Activated CD8-positive, alpha-beta T cell treated with anti-CD3 and anti-CD28 coated beads for 36 hours (primary cell): Measurements from ENCODE around the gene GAB3. TPM values are rescaled to one million over a fixed set of nuclear protein-coding genes. Genes with fewer than 3 reads are reported as not detected.

Source experiments
- ATAC-seq: fragments of 200-7000 bp; cut with Tn5 transposase; one replicate; pipeline ENCODE4 v1.10.0; 2021; ENCODE audit warnings: mild to moderate bottlenecking, moderate library complexity
- CTCF ChIA-PET: fragments of 350-600 bp; sonication (Branson Sonifier 250); formaldehyde crosslinking; loops from one replicate; lab custom pipeline; 2021; ENCODE audit warnings: antibody characterized with exemption; lab: Charles Lee
- POLR2A ChIA-PET: fragments of 350-600 bp; sonication (Branson Sonifier 250); formaldehyde crosslinking; loops from one replicate; lab custom pipeline; 2021; ENCODE audit warnings: antibody characterized with exemption; lab: Charles Lee
- DNase-seq: peaks from one replicate; pipeline ENCODE4 v3.0.0-alpha.2; 2020
- H3K27ac Mint-ChIP-seq: one replicate; pipeline ENCODE4 v1.8.0; 2021; ENCODE audit warnings: mild to moderate bottlenecking, mixed read lengths
- H3K27me3 Mint-ChIP-seq: one replicate; pipeline ENCODE4 v1.8.0; 2021; ENCODE audit warnings: mixed read lengths
- H3K36me3 Mint-ChIP-seq: one replicate; pipeline ENCODE4 v1.8.0; 2021; ENCODE audit warnings: low read depth, mixed read lengths
- H3K4me1 Mint-ChIP-seq: one replicate; pipeline ENCODE4 v1.8.0; 2021; ENCODE audit warnings: low read depth, mixed read lengths
- H3K4me3 Mint-ChIP-seq: one replicate; pipeline ENCODE4 v1.8.0; 2021; ENCODE audit warnings: mild to moderate bottlenecking, moderate library complexity, mixed read lengths
- H3K9me3 Mint-ChIP-seq: one replicate; pipeline ENCODE4 v1.8.0; 2021; ENCODE audit warnings: mixed read lengths
- intact Hi-C: fragments of 100-400 bp; cut with micrococcal nuclease; formaldehyde crosslinking; loops from one replicate; pipeline ENCODE4 v1.10.0; 2022
- total RNA-seq, 2 experiments: library from RNA; stranded (reverse); gene quantifications; one replicate each; pipeline ENCODE4 v1.2.3, GENCODE V29; 2021
- TF ChIP-seq, protein P1 (sequence below): fragments of 200-600 bp; IDR thresholded peaks from one replicate; pipeline ENCODE4 v1.8.0; 2022; ENCODE audit warnings: antibody characterized with exemption, mild to moderate bottlenecking

Gene GAB3
- total RNA-seq, 2 experiments from 2014 or later: 3.9 to 5.0 TPM

DNA sequence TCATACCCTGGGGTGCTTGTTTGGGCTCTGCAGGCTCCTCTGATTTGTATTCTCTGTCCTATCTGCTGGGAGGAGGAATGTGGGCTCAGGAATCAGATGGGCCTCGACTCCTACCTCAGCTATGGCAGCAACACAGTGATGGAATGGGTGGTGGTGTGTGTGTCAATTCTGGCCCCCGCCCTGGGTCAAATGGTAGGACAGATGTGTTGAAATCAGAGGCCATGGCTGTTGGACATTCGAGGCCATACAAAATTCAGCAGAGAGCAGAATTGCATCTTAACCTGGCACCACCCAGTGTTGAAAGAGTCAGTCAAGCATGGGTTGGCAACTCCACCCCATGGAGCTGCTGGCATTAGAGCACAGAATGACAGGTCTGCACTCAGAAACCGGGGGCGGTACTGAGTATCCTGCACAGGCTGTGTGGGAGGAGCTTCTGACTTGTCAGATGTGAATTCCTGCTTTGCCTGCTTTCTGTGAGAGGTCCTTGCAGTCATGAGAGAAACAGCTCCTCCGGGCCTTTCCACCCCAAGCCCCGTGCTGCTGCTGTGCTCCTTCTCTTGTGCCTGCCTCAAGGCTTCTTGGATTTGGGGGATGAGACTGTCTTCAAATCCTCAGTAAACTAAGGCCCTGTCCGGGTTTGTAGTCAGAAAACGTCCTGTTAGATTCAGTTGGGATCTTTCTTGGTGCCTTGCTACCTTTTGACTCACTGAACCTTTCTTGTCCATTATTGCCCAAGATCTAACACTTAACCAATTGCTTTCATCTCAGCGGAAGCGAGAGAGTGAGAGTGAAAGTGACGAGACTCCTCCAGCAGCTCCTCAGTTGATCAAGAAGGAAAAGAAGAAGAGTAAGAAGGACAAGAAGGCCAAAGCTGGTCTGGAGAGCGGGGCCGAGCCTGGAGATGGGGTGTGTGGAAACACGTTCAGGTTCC lies 24.8 kb upstream of the GAB3 start:
- H3K27me3 Mint-ChIP-seq: no peaks in the 10 kb centered on the region
- POLR2A ChIA-PET: interaction anchor here (0.6 to 1.7 kb wide), 9 partner anchors 9 to 170 kb away, joined by 3 to 7 read pairs (median 3); partner anchors contain the start of gene GAB3
- ATAC-seq (peak; percentile 87), DNase-seq (peak; percentile 57)
- peaks cover 55% of the 10 kb centered on the region for H3K36me3 Mint-ChIP-seq
- H3K9me3 Mint-ChIP-seq: no peaks in the 10 kb centered on the region
- peak overlapping the region; percentile 80 for H3K27ac Mint-ChIP-seq
- intact Hi-C loops: no loop called here
- CTCF ChIA-PET: interaction anchor here (0.7 to 2.2 kb wide), 2 partner anchors 27 to 65 kb away, joined by 3 to 7 read pairs; no protein-coding TSS in a partner anchor
- no peak overlapping the region for H3K4me3 Mint-ChIP-seq
- TF ChIP-seq, protein P1, sequence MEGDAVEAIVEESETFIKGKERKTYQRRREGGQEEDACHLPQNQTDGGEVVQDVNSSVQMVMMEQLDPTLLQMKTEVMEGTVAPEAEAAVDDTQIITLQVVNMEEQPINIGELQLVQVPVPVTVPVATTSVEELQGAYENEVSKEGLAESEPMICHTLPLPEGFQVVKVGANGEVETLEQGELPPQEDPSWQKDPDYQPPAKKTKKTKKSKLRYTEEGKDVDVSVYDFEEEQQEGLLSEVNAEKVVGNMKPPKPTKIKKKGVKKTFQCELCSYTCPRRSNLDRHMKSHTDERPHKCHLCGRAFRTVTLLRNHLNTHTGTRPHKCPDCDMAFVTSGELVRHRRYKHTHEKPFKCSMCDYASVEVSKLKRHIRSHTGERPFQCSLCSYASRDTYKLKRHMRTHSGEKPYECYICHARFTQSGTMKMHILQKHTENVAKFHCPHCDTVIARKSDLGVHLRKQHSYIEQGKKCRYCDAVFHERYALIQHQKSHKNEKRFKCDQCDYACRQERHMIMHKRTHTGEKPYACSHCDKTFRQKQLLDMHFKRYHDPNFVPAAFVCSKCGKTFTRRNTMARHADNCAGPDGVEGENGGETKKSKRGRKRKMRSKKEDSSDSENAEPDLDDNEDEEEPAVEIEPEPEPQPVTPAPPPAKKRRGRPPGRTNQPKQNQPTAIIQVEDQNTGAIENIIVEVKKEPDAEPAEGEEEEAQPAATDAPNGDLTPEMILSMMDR: no peak
- peaks cover 37% of the 10 kb centered on the region for H3K4me1 Mint-ChIP-seq

DNA sequence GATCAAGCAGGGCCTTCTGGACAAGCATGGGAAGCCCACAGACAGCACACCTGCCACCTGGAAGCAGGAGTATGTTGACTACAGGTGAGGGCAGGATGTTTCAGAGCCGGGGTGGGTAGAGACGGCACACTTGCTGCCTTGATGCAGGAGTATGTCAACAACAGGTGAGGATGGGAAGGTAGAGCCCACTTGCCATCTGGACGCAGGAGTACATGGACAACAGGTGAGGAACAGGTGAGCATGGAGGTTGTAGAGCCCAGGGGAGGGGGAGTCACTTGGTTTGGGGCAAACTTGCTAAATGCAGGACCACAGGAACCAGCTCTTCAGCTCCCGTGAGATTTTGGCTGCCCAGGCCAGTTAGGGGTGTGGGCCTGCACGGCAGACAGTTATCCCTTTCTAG lies 23.7 kb upstream of the GAB3 start:
- intact Hi-C loops: no loop called here
- H3K36me3 Mint-ChIP-seq: peaks cover 62% of the 10 kb centered on the region
- no peaks in the 10 kb centered on the region for H3K9me3 Mint-ChIP-seq
- DNase-seq: no peak
- no peak overlapping the region for H3K27ac Mint-ChIP-seq
- H3K4me3 Mint-ChIP-seq: no peak overlapping the region
- no peak for ATAC-seq
- no peaks in the 10 kb centered on the region for H3K27me3 Mint-ChIP-seq
- CTCF ChIA-PET: no interaction called here
- POLR2A ChIA-PET: interaction anchor here (0.6 kb wide), 1 partner anchor 9 kb away, joined by 3 read pairs; no protein-coding TSS in a partner anchor
- TF ChIP-seq, protein P1: no peak
- peaks cover 40% of the 10 kb centered on the region for H3K4me1 Mint-ChIP-seq

DNA sequence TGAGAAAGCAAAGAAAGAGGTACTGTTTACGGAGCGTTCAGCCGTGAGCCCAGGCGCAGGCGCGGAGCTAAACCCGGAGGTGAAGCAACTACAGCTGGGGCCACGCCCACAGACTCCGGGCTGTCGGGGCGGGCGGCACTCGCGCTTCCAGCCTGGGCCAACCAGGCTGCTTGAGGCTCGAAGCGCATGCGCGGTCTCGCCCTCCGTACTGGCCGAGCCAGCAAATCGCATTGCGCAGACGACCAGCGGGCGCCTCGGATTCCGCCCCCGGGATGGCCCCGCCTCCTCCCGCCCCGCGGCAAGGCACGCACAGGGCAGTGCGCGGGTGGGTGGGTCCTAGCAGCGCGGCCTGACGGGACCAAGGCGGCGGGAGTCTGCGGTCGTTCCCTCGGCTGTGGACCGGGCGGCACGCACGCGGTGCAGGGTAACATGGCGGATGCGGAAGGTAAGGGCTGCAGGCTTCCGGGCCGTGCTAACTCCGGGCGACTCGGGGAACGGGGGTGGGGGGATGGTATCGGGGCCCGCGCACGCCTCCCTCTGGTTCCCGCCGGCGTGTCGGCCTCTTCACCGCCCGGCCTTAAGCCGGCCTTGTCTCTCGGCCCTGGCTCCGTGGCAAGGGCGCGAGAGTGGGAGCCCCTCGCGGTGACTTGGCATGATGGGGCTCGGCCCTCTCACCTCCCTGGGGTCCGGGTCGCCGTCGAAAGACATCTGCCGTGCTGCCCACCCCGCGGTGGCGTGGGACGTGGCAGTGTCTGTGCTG lies 11.8 kb upstream of the GAB3 start, which contains the start of gene DKC1:
DKC1 (plus strand) TSS at position 328 of the 760 bp plus-strand sequence; CDS start at position 430, 102 bp downstream.
- no peaks in the 10 kb centered on the region for H3K27me3 Mint-ChIP-seq
- peak; percentile 95 for DNase-seq
- H3K4me3 Mint-ChIP-seq: peak within 1 kb of the TSS; percentile 87
- CTCF ChIA-PET: interaction anchor here (1.0 to 3.7 kb wide), 3 partner anchors 13 to 78 kb away, joined by 3 to 18 read pairs (median 3); partner anchors contain the start of gene GAB3
- peak; percentile 90 for ATAC-seq
- intact Hi-C loops: loop anchor here (5.0 kb wide), 1 partner anchor 40 kb away; no protein-coding TSS in a partner anchor
- TF ChIP-seq, protein P1: no peak
- POLR2A ChIA-PET: interaction anchor here (0.5 to 2.4 kb wide), 12 partner anchors 9 to 43 kb away, joined by 3 to 12 read pairs (median 4); partner anchors contain the start of genes GAB3 and MPP1
- no peaks in the 10 kb centered on the region for H3K9me3 Mint-ChIP-seq
- peak within 1 kb of the TSS; percentile 96 for H3K27ac Mint-ChIP-seq
- H3K36me3 Mint-ChIP-seq: peaks cover 32% of the 10 kb centered on the region
- H3K4me1 Mint-ChIP-seq: peaks cover 40% of the 10 kb centered on the region

DNA sequence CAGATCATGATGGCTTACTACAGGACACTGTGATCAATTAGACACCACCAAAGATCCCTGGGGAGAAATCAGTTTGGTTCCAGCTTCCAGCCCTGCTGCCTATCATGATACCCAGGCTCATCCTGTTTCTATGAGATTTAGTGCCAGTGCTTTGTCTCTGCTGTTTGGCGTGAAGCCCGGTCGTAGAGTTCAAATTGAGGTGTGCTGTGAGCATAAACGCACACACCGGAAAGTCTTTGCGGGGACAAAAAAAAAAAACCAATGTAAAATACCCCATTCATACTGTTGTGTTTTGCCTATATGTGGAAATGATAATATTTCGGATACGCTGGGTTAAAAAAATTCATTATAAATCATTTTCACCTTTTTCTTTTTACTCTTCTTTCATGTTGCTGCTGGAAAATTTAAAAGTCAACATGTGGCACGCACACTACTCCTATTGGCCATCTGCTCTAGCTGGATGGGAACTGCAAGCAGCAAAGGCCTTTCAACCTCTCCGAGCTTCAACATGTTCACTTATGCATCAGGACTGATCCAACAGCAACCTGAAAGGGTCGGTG lies 11.2 kb upstream of the GAB3 start:
- Mint-ChIP-seq H3K4me1 (peaks cover 35% of the 10 kb centered on the region), H3K4me3 (peak overlapping the region; percentile 87), H3K36me3 (peaks cover 28% of the 10 kb centered on the region), H3K27me3 (no peaks in the 10 kb centered on the region), H3K9me3 (no peaks in the 10 kb centered on the region), H3K27ac (peak overlapping the region; percentile 96)
- ATAC-seq (no peak), DNase-seq (peak; percentile 17)
- CTCF ChIA-PET: interaction anchor here (1.0 to 3.7 kb wide), 3 partner anchors 12 to 78 kb away, joined by 3 to 18 read pairs (median 3); partner anchors contain the start of gene GAB3
- intact Hi-C loops: loop anchor here (5.0 kb wide), 1 partner anchor 40 kb away; no protein-coding TSS in a partner anchor
- TF ChIP-seq, protein P1: no peak
- POLR2A ChIA-PET: interaction anchor here (0.5 to 2.4 kb wide), 6 partner anchors 9 to 42 kb away, joined by 3 to 12 read pairs (median 4); partner anchors contain the start of gene GAB3
